Astrocyte (in vitro differentiated cells and primary cell): ENCODE measurements around the gene PPARG. TPM values are rescaled to one million over a fixed set of nuclear protein-coding genes. Genes with fewer than 3 reads are reported as not detected.
A peak's percentile ranks its signal among the peaks of the same experiment; 100 is the strongest.

Source experiments
- DNase-seq: peaks from one replicate; pipeline ENCODE4 v3.0.0-alpha.2; 2010; ENCODE audit warnings: low read depth
- FAIRE-seq: peaks from 2 replicates; lab custom pipeline; 2011; peaks lifted over from hg19 to GRCh38; lab: Jason Lieb, UNC
- H2AFZ ChIP-seq: 2 replicates; pipeline ENCODE4 v1.6.0; 2012; ENCODE audit warnings: low read depth, low read length, inconsistent platforms
- H3K27ac ChIP-seq: 2 replicates; pipeline ENCODE4 v1.5.1; 2011; ENCODE audit warnings: low read depth, low read length, inconsistent platforms
- H3K27me3 ChIP-seq: 2 replicates; pipeline ENCODE4 v1.6.0; 2011; ENCODE audit warnings: low read length, inconsistent platforms; ENCODE audit not compliant: insufficient read depth
- H3K36me3 ChIP-seq: 2 replicates; pipeline ENCODE4 v1.5.1; 2011; ENCODE audit warnings: low read length, inconsistent platforms; ENCODE audit not compliant: insufficient read depth
- H3K4me1 ChIP-seq: 2 replicates; pipeline ENCODE4 v1.5.1; 2011; ENCODE audit warnings: low read length, inconsistent platforms; ENCODE audit not compliant: insufficient read depth
- H3K4me2 ChIP-seq: 2 replicates; pipeline ENCODE4 v1.6.0; 2012; ENCODE audit warnings: low read length, inconsistent platforms
- H3K4me3 ChIP-seq: 2 replicates; pipeline ENCODE4 v1.5.1; 2011; ENCODE audit warnings: low read depth, mild to moderate bottlenecking, low read length, inconsistent platforms; ENCODE audit not compliant: insufficient read depth
- H3K79me2 ChIP-seq: 2 replicates; pipeline ENCODE4 v1.6.0; 2012; ENCODE audit warnings: mild to moderate bottlenecking, low read length, inconsistent platforms; ENCODE audit not compliant: insufficient read depth
- H3K9ac ChIP-seq: 2 replicates; pipeline ENCODE4 v1.6.0; 2012; ENCODE audit warnings: mild to moderate bottlenecking, low read length, inconsistent platforms
- H3K9me3 ChIP-seq: 2 replicates; pipeline ENCODE4 v1.5.1; 2012; ENCODE audit warnings: low read depth, mild to moderate bottlenecking, low read length, inconsistent platforms; ENCODE audit not compliant: insufficient read depth
- H4K20me1 ChIP-seq: 2 replicates; pipeline ENCODE4 v1.6.0; 2012; ENCODE audit warnings: low read length, inconsistent platforms; ENCODE audit not compliant: insufficient read depth
- H3K27ac Mint-ChIP-seq: one replicate; pipeline ENCODE4 v1.8.0; 2021; ENCODE audit warnings: mild to moderate bottlenecking, mixed read lengths; ENCODE audit not compliant: unreplicated experiment
- H3K27me3 Mint-ChIP-seq: one replicate; pipeline ENCODE4 v1.8.0; 2021; ENCODE audit warnings: low read depth, mixed read lengths; ENCODE audit not compliant: unreplicated experiment
- H3K36me3 Mint-ChIP-seq: one replicate; pipeline ENCODE4 v1.8.0; 2021; ENCODE audit warnings: low read depth, mixed read lengths; ENCODE audit not compliant: unreplicated experiment
- H3K4me1 Mint-ChIP-seq: one replicate; pipeline ENCODE4 v1.8.0; 2021; ENCODE audit warnings: low read depth, mixed read lengths; ENCODE audit not compliant: unreplicated experiment
- H3K4me3 Mint-ChIP-seq: one replicate; pipeline ENCODE4 v1.8.0; 2021; ENCODE audit warnings: mild to moderate bottlenecking, moderate library complexity, mixed read lengths; ENCODE audit not compliant: unreplicated experiment
- H3K9me3 Mint-ChIP-seq: one replicate; pipeline ENCODE4 v1.8.0; 2021; ENCODE audit warnings: mild to moderate bottlenecking, mixed read lengths; ENCODE audit not compliant: unreplicated experiment
- EZH2 ChIP-seq: IDR thresholded peaks from 2 replicates; pipeline ENCODE4 v1.6.1; 2012; ENCODE audit warnings: mild to moderate bottlenecking, low read length, inconsistent platforms; ENCODE audit not compliant: insufficient read depth
- total RNA-seq: library from RNA; stranded (reverse); gene quantifications from 2 replicates; pipeline ENCODE4 v1.2.1, GENCODE V29; 2021
- TF ChIP-seq, protein P1 (sequence below): IDR thresholded peaks from 2 replicates; pipeline ENCODE4 v1.5.1; 2011; ENCODE audit warnings: low read depth, mild to moderate bottlenecking, inconsistent platforms, low read length, moderate library complexity; ENCODE audit not compliant: insufficient read depth

PPARG gene
- total RNA-seq, 1 donor from 2014 or later: 4.4 TPM

DNA sequence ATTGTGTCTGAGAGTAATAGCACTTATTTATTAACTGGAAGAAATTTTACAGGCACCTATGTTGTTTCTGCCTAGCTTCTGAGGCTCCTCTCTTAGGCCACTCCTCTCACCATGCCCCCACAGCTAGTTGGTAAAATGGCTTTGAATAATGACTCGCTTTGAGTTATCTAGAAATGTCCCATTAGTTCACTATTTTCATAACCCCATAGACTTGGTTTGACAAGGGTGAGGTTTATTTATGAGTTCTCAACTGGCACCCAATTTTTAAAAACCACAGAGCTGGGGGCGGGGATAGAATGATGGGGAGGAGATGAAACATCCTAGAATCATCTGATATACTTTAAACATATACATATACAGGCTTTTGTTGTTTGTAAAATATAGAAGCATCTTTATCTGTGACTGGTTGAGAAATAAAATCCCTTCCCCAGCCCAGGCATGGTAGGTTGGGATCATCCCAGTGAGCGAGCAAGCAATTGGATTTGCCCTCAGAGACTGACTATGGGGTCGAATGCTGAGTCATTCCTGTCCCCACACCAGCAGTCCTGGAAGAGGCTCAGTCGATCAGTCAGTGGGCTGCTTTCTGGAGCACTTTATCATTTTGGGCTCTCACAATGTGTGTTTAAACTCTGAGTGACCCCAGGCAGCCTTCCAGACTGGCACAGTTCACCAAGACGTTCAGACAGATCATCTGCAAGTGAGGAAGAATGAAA lies 135.2 kb downstream of the PPARG start:
- H3K4me1 Mint-ChIP-seq: peaks cover 11% of the 10 kb centered on the region
- Histone ChIP-seq H4K20me1 (no peaks in the 10 kb centered on the region), H3K27me3 (no peaks in the 10 kb centered on the region), H3K4me3 (no peak overlapping the region), H3K9me3 (no peaks in the 10 kb centered on the region), H3K4me2 (peak overlapping the region; percentile 59), H3K79me2 (no peaks in the 10 kb centered on the region), H3K9ac (no peak overlapping the region), H3K4me1 (peaks cover 15% of the 10 kb centered on the region), H3K36me3 (no peaks in the 10 kb centered on the region), H3K27ac (no peak overlapping the region), H2AFZ (no peak overlapping the region)
- TF ChIP-seq, protein P1, sequence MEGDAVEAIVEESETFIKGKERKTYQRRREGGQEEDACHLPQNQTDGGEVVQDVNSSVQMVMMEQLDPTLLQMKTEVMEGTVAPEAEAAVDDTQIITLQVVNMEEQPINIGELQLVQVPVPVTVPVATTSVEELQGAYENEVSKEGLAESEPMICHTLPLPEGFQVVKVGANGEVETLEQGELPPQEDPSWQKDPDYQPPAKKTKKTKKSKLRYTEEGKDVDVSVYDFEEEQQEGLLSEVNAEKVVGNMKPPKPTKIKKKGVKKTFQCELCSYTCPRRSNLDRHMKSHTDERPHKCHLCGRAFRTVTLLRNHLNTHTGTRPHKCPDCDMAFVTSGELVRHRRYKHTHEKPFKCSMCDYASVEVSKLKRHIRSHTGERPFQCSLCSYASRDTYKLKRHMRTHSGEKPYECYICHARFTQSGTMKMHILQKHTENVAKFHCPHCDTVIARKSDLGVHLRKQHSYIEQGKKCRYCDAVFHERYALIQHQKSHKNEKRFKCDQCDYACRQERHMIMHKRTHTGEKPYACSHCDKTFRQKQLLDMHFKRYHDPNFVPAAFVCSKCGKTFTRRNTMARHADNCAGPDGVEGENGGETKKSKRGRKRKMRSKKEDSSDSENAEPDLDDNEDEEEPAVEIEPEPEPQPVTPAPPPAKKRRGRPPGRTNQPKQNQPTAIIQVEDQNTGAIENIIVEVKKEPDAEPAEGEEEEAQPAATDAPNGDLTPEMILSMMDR: no peak
- TF ChIP-seq EZH2: no peak
- H3K9me3 Mint-ChIP-seq: no peaks in the 10 kb centered on the region
- H3K36me3 Mint-ChIP-seq: peaks cover 2% of the 10 kb centered on the region
- DNase-seq (peak; percentile 66), FAIRE-seq (no peak)
- H3K27me3 Mint-ChIP-seq: peaks cover 17% of the 10 kb centered on the region
- H3K27ac Mint-ChIP-seq: peak overlapping the region; percentile 66
- no peak overlapping the region for H3K4me3 Mint-ChIP-seq

DNA sequence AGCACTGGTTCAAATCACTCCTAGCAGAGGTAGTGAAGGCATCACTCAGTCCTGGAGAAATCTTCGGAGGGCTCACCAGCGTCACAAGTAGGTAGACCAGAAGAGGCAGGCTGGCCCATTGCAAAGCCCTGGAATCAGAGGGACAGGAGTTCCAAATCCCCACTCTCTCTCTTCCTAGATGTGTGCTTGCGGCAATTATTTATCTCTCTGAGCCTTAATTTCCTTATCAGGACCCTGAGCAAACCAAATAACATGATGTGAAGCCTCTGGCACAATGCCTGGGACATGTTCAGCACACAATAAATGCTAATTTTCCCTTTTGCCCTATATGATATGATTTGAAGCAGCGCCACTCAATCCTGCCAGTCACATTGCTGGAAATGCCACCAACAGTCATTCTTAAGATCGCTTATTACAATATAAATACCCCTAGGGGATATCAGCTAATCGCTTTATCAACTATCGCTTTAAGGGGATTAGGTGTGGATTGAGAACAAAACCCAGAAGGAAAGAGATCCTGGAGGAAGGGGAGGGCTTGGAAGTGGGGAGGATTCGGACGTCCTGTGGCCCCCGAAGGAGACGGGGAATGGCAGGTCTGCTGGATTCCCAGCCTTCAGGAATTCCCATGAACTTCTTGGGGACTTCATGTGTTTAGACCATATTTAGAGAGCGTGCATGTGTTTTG lies 135.9 kb downstream of the PPARG start:
- H3K36me3 Mint-ChIP-seq: peaks cover 2% of the 10 kb centered on the region

More for the DNA sequence above, 135.9 kb downstream of the PPARG start:
- peaks cover 19% of the 10 kb centered on the region for H3K27me3 Mint-ChIP-seq
- H3K4me3 ChIP-seq: no peak overlapping the region
- H3K27ac Mint-ChIP-seq: no peak overlapping the region
- peaks cover 15% of the 10 kb centered on the region for H3K4me1 ChIP-seq
- DNase-seq (no peak), FAIRE-seq (no peak)
- TF ChIP-seq, protein P1: no peak
- no peak for TF ChIP-seq EZH2
- H3K27ac ChIP-seq: no peak overlapping the region
- H3K4me3 Mint-ChIP-seq: no peak overlapping the region
- no peaks in the 10 kb centered on the region for H3K9me3 ChIP-seq
- H3K9me3 Mint-ChIP-seq: no peaks in the 10 kb centered on the region
- no peaks in the 10 kb centered on the region for H4K20me1 ChIP-seq
- H2AFZ ChIP-seq: no peak overlapping the region
- H3K27me3 ChIP-seq: no peaks in the 10 kb centered on the region
- H3K36me3 ChIP-seq: no peaks in the 10 kb centered on the region
- peaks cover 11% of the 10 kb centered on the region for H3K4me1 Mint-ChIP-seq
- H3K4me2 ChIP-seq: peak overlapping the region; percentile 59
- H3K9ac ChIP-seq: no peak overlapping the region
- H3K79me2 ChIP-seq: no peaks in the 10 kb centered on the region
